Osteoblast (primary cell): Measurements from ENCODE around the gene ZNF488. TPM values are rescaled to one million over a fixed set of nuclear protein-coding genes. Genes with fewer than 3 reads are reported as not detected.

Source experiments
- DNase-seq: peaks from one replicate; pipeline ENCODE4 v3.0.0; 2011; ENCODE audit warnings: low spot score, mixed read lengths; ENCODE audit not compliant: insufficient read length; ENCODE audit errors: missing footprints
- H2AFZ ChIP-seq: 2 replicates; pipeline ENCODE4 v1.6.0; 2011; ENCODE audit warnings: mild to moderate bottlenecking, low read length
- H3K27ac ChIP-seq: 2 replicates; pipeline ENCODE4 v1.5.1; 2011; ENCODE audit warnings: mild to moderate bottlenecking, low read depth, low read length, moderate library complexity
- H3K27me3 ChIP-seq: 2 replicates; pipeline ENCODE4 v1.6.0; 2012; ENCODE audit warnings: mild to moderate bottlenecking, control low read depth, inconsistent platforms, low read length, moderate library complexity; ENCODE audit not compliant: insufficient read depth
- H3K36me3 ChIP-seq: 2 replicates; pipeline ENCODE4 v1.5.1; 2011; ENCODE audit warnings: mild to moderate bottlenecking, low read length, control low read depth, moderate library complexity; ENCODE audit not compliant: insufficient read depth
- H3K4me1 ChIP-seq: 2 replicates; pipeline ENCODE4 v1.5.1; 2011; ENCODE audit warnings: mild to moderate bottlenecking, low read length, control low read depth, moderate library complexity; ENCODE audit not compliant: insufficient read depth
- H3K4me2 ChIP-seq: 2 replicates; pipeline ENCODE4 v1.6.0; 2011; ENCODE audit warnings: mild to moderate bottlenecking, low read length; ENCODE audit not compliant: insufficient read depth
- H3K4me3 ChIP-seq: fragments of 200-600 bp; sonication (generic); 3 replicates; pipeline ENCODE4 v1.5.1; 2012; ENCODE audit warnings: mild to moderate bottlenecking, low read length, inconsistent platforms; ENCODE audit not compliant: insufficient read depth
- H3K79me2 ChIP-seq: 2 replicates; pipeline ENCODE4 v1.6.0; 2012; ENCODE audit warnings: mild to moderate bottlenecking, low read length, control low read depth, inconsistent platforms; ENCODE audit not compliant: insufficient read depth
- H3K9me3 ChIP-seq: 2 replicates; pipeline ENCODE4 v1.5.1; 2011; ENCODE audit warnings: low read depth, low read length, control low read depth
- H4K20me1 ChIP-seq: 2 replicates; pipeline ENCODE4 v1.6.0; 2012; ENCODE audit warnings: mild to moderate bottlenecking, low read length, control low read depth; ENCODE audit not compliant: insufficient read depth
- total RNA-seq: library from RNA; depleted of rRNA; stranded (reverse); fragments of >200 nt; gene quantifications from 2 replicates; pipeline ENCODE4 v1.2.3, GENCODE V29; 2012
- TF ChIP-seq, protein P1 (sequence below): IDR thresholded peaks from 2 replicates; pipeline ENCODE4 v1.5.1; 2011; ENCODE audit warnings: mild to moderate bottlenecking, low read depth, low read length, moderate library complexity; ENCODE audit errors: extremely low read depth

The ZNF488 gene
- total RNA-seq, 1 donor, result under 0.01 TPM

DNA sequence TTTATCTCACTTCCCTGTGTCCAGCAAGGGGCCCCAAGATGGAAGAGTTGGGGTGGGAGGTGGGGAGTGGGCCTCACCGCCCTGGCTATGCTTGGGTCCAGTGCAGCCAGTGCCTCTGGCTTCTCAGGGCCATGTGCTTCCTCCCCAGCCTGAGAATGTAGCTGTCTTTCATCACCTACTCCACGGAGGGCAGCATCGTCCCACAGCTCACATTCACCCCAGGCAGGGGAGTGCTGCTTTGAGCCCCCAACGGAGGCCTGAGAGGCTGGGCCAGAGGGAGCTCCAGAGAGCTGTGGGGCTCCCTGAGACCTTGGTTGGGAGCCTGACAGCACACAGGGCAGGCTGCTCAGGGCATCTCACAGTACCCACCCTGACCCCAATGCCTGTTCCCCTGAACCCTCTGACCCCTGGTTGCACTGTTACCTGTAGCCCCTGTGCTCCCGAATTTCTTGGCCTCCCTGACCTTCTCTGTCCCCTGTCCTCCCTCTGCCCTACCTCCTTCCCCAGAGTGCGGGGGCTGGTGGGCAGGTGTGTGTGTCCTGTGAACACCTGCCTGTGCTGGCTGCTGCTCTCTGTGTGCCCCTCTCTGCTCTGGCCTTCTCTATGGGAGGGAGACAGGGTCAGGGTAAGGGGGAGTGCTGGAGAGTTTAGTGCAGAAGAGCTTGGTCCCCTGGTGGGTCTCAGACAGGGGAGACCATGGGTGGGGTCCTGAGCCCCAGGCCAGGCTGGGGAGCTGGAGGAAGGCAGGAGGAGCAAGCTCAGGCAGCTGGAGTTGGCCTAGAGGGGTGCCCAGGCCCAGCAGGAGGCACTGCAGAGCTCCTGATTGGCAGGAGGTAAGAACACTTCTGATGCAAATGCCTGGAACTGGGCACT, 19.6 kb upstream of the ZNF488 start:
- TF ChIP-seq, protein P1, sequence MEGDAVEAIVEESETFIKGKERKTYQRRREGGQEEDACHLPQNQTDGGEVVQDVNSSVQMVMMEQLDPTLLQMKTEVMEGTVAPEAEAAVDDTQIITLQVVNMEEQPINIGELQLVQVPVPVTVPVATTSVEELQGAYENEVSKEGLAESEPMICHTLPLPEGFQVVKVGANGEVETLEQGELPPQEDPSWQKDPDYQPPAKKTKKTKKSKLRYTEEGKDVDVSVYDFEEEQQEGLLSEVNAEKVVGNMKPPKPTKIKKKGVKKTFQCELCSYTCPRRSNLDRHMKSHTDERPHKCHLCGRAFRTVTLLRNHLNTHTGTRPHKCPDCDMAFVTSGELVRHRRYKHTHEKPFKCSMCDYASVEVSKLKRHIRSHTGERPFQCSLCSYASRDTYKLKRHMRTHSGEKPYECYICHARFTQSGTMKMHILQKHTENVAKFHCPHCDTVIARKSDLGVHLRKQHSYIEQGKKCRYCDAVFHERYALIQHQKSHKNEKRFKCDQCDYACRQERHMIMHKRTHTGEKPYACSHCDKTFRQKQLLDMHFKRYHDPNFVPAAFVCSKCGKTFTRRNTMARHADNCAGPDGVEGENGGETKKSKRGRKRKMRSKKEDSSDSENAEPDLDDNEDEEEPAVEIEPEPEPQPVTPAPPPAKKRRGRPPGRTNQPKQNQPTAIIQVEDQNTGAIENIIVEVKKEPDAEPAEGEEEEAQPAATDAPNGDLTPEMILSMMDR, result peak; percentile 5
- no peak for DNase-seq
- no peaks in the 10 kb centered on the region for H3K79me2 ChIP-seq
- peak overlapping the region; percentile 46 for H3K27ac ChIP-seq
- H3K27me3 ChIP-seq, result peaks cover 3% of the 10 kb centered on the region
- H3K4me1 ChIP-seq, result peaks cover 25% of the 10 kb centered on the region
- H4K20me1 ChIP-seq, result no peaks in the 10 kb centered on the region
- no peaks in the 10 kb centered on the region for H3K9me3 ChIP-seq
- H2AFZ ChIP-seq, result peak overlapping the region; percentile 69
- no peaks in the 10 kb centered on the region for H3K36me3 ChIP-seq
- H3K4me3 ChIP-seq, result no peak overlapping the region
- H3K4me2 ChIP-seq, result peak overlapping the region; percentile 59

DNA sequence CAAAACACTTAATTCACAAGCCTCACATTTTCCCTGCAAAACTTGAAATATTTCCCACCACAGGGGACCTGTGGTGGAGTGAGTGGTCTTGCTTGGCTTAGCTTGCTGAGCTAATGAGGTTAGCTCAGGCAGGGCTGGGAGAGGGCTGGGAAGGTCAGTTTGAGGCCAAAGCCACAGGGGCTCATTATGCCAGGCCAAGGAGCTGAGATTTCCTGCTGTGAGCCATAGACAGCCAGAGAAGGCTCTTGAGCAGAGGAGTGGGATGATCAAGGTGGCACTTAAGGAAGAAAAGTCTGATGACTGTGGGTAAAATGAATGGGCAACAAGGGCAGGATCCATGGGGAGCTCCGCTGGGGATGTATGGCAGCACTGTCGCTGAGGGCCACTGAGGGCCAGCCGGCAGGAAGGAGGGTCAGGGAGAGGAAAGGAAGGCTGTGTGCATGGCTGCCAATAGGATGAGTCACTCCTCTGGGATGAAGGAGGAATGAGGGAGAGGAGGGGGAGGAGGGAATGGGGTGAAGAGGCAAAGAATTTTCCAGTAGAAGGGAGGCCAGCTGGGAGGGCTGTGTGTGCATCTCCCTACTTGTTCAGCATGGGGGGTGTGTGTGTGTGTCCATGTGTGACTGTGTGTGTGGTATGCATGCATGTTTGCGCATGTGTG, 18.7 kb upstream of the ZNF488 start:
- Histone ChIP-seq H3K27ac (peak overlapping the region; percentile 46), H3K4me1 (peaks cover 25% of the 10 kb centered on the region), H3K9me3 (no peaks in the 10 kb centered on the region), H3K36me3 (no peaks in the 10 kb centered on the region), H3K4me2 (peak overlapping the region; percentile 59), H4K20me1 (no peaks in the 10 kb centered on the region), H2AFZ (peak overlapping the region; percentile 56), H3K79me2 (no peaks in the 10 kb centered on the region), H3K4me3 (peak overlapping the region; percentile 27), H3K27me3 (peaks cover 8% of the 10 kb centered on the region)
- DNase-seq, result peak; percentile 91
- TF ChIP-seq, protein P1, result no peak

DNA sequence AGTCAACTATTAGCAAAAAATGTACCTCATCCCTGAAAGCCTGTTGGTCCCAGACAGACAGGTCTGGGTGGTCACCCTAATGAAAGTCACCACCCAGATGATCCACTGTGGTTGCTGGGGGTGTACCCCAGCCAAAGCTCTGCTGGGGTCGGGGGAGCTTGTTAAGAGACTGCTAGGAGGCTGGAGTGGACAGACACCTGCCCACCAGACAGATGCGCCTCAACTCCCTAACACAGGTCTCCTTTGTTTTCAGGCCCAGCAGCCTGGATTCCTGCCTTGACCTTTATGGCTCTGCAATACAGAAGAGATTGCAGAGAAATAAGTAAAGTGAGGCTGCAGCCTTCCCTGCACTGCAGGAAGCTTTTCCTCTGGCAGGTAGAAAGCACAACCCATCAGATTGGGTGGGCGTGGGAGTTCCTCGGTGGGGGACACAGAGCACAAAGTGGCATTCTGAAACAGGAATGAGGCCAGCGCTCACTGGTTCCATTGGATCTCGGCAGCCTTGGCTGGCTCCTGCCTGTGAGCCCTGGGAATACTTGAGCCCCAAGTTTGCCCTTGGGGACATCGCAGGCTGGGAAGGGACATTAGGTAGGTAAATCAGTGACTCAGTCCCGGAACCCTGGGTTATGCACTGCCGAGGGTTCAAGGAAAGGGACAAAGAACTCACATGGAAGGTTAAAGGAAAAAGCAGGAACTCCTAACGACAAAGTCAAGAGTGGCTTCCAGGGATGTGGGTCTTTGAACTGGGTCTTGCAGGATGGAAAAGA, 18.0 kb upstream of the ZNF488 start:
- Histone ChIP-seq H3K9me3 (no peaks in the 10 kb centered on the region), H3K36me3 (no peaks in the 10 kb centered on the region), H3K27me3 (peaks cover 8% of the 10 kb centered on the region), H4K20me1 (no peaks in the 10 kb centered on the region), H3K4me3 (no peak overlapping the region), H3K79me2 (no peaks in the 10 kb centered on the region), H3K4me2 (peak overlapping the region; percentile 59), H3K27ac (no peak overlapping the region), H2AFZ (no peak overlapping the region), H3K4me1 (peaks cover 25% of the 10 kb centered on the region)
- TF ChIP-seq, protein P1, result no peak
- no peak for DNase-seq
